Stimulated activated CD8-positive, alpha-beta memory T cell treated with anti-CD3 and anti-CD28 coated beads, Interleukin-4, amount 100 ng/mL, for 1 hour (primary cell): ENCODE data around the gene PGLYRP2.

Experiments
- DNase-seq, 2 donors: peaks; one replicate each; pipeline ENCODE4 v3.0.0-alpha.2; 2020; ENCODE audit warnings: low read depth in 2 of 2, low spot score in 1 of 2

The PGLYRP2 gene

GRCh38 chr19:15456871-15457700, 22.2 kb downstream of the PGLYRP2 start:
- no peak for DNase-seq

DNA sequence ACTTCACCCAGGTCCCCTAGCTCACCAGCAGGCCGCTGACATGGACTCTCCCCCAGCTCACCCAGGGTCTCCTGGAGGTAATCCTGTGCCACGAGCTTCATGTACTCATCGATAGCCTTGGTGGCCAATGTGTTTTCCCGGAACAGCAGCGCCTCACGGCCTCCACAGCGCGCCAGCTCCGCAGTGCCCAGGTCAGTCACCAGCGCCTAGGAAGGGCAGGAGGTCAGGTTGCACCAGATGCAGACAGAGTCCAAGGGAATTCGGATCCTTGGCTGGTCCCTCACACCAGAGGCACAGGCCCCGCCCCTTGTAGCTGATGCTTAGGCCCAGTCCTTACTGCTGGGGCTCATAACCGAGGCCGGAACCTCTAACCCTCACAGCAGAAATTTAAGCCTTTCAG, 22.9 kb downstream of the PGLYRP2 start:
- DNase-seq: no peak

- DNase-seq: no peak
Observed at GRCh38 chr19:15455996-15456395, 23.3 kb downstream of the PGLYRP2 start.

- no peak for DNase-seq
Observed at GRCh38 chr19:15453906-15454860, 25.1 kb downstream of the PGLYRP2 start.

DNA sequence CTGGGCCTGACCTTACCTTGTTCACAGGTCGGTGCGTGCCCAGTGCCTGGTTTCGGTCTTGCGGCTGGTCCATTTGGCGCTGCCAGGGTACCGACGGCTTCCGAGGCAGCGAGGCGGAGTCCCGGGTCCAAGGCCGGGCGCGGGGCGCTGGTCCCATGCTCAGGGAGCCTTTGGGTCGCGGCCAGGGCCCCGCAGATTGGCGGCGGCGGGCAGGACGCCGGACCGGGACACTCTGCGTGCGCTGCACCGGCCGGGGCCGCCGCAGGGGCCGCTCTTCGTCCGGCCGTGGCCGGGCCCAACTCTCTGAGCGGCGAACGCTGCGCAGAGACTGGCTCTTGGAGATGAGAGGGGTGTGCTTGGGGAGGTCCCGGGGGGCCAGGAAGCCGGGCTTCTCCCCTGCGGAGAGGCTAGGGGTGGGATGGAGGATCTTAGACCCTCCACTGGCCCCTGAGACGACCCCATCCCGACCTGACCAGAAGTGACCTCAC, 26.2 kb downstream of the PGLYRP2 start:
- DNase-seq: no peak

DNA sequence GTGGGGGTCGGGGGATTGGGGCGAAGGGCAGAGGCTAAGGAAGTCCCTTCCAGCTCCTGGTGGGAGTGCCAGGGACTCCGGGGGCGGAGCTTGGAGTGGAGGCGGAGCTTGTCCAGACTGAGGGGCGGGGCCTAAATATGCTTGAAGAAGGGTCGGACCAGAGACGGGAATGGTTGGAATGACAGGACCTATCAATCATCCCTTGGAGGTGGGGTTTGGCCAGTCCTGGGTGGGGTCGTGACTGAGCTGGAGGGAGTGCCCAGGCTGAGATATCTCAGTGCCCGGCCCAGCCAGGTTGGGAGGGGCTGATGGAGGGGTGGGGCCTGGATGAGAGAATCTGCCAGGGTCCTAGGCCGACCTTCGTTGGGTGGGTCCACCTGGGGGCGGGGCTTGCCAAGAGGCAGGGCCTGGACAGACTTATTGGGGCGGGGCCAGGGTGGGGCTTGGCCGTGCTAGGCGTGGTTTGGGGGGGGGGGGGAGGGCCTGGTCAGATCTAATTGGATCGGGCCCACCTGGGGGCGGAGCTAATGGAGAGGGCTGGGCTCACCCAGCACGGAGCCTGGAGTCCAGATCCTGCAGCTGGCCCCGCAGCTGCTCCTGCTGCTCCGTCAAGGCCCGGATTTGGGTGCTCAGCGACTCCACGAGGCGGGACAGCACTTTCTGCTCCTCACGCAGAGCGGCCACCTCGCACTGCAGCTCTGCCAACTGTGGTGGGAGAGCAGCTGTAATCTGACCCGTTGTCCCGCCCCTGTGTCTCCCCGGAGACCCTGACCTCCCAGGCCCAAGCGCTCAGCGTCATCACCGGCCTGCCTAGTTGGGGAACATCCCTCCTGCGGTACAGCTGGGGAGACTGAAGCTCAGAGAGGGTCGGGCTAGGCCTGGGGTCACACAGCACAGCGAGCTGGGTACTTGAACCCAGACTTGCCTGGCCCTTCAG, 26.9 kb downstream of the PGLYRP2 start:
- no peak for DNase-seq

DNA sequence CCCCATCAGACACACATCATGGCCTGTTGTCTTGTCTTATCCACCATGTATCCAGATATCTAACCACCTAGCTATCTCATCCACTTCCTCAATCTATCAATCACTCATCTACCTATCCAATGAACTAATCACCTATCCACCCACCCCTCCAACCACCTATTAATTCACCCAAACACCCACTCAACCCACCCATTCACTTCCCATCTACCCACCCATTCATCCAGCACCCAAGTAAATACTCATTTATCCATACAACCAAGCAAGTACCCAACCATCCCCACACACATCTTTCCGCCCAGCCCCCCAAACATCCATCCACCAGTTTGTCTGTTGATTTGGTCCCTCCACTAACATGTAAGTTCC, 28.8 kb downstream of the PGLYRP2 start:
- DNase-seq: no peak

GRCh38 chr19:15449620-15450527, 29.4 kb downstream of the PGLYRP2 start, which contains the start of gene WIZ:
Gene WIZ (minus strand): TSS chr19:15449956. CDS start chr19:15448307, 1,649 bp downstream.
- peak; percentile 53 to 71 for DNase-seq

- no peak for DNase-seq
Observed at GRCh38 chr19:15448778-15449619, 30.3 kb downstream of the PGLYRP2 start.

DNA sequence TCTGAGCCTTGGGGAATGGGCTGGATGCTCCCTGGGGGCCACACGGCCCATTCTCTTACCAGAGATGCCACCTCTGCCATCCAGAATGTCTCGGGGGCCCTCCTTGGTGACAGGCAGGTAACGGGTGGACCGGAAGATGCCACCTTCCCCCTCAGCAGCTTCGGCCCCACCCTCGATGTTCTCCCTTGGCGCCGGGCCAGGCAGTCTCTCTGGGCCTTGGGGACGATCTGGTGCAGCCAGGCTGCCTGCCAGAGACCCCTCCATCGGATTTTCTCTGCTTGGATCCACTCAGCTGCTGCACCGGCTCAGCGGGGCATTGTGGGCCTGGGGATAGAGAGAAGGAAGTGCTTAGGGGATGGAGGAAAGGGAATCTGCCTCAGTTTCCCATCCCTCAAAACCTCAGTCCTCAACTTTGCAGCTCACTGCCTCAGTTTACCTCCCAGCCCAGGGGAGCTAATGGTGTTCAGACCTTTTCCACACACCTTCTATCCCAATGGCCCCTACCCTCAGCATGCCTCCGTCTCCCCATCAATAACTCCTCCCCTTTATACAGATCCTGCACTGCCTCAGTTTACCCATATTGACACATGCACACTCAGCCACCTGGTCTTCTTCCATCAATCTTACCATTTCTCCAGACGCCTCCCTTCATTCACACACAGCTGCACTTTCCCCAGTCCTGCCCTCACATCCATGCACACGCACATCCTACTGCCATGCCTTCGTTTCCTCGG, 31.1 kb downstream of the PGLYRP2 start:
- no peak for DNase-seq

DNA sequence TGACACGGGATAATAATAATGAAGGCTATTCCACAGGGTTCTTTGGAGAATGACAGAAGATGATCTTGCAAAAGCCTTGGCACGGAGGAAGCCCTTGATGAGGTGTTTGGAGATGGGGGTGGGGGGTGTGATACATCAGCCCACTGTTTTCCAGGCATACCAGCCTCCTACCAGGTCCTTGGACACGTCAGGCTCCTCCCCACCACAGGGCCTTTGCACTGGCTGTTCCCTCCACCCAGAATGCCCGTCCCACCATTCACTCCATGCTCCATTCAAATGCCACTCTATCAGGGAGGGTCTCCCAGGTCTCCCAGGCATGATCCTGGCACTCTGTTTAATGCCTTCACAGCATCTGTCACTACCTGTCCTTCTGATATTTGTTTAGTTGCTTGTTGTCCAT, 32.2 kb downstream of the PGLYRP2 start:
- DNase-seq: no peak

GRCh38 chr19:15445807-15446376, 33.4 kb downstream of the PGLYRP2 start:
- DNase-seq: no peak

DNA sequence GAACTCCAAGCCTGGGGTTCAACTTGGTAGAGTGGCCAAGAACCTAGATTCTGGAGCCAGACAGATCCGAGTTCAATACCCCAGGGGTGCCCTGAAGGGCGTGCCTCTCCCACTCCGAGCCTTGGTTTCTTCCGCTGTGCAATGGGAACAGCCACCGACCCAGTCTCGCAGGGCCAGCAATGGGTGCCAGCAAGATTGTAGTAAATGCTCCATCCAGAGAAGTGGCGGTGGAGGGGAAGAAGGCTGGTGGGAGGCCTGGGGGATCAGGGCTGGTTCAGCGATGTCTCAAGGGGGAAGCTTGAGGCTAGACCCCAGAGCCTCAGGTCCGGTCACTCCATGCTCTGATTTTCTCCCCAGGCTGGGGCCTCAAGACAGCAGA, 34.1 kb downstream of the PGLYRP2 start:
- DNase-seq: no peak

GRCh38 chr19:15444505-15445226, 34.6 kb downstream of the PGLYRP2 start:
- DNase-seq: no peak

GRCh38 chr19:15443838-15444237, 35.5 kb downstream of the PGLYRP2 start:
- no peak for DNase-seq

DNA sequence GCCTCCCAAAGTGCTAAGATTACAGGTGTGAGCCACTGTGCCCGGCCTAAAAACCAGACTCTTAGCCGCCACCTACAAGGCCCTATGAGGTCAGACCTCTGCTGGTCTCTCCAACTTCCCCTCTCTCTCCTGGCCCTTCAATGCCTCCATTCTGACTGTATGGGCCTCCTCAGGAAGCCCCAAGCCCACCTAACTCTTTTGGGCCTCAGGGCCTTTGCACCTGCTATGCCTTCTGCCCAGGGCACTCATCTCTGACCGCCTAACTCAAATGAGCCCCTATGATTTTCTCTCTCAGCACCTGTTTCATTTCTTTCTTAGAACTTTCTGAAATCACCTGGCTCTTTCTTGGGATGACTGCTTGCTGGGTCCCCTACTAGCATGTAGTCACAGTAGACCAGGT, 36.0 kb downstream of the PGLYRP2 start:
- no peak for DNase-seq
